GM12874 (cell line): ENCODE data around the gene AFDN.

ENCODE experiments used
- TF ChIP-seq, protein P1 (sequence below): IDR thresholded peaks from 2 replicates; pipeline ENCODE4 v1.5.1; 2011; ENCODE audit warnings: low read depth, mild to moderate bottlenecking, control low read depth, low read length, moderate library complexity; ENCODE audit not compliant: insufficient read depth

Gene AFDN

GRCh38 chr6:167863897-167864296, 37.2 kb downstream of the AFDN start:
- TF ChIP-seq, protein P1, sequence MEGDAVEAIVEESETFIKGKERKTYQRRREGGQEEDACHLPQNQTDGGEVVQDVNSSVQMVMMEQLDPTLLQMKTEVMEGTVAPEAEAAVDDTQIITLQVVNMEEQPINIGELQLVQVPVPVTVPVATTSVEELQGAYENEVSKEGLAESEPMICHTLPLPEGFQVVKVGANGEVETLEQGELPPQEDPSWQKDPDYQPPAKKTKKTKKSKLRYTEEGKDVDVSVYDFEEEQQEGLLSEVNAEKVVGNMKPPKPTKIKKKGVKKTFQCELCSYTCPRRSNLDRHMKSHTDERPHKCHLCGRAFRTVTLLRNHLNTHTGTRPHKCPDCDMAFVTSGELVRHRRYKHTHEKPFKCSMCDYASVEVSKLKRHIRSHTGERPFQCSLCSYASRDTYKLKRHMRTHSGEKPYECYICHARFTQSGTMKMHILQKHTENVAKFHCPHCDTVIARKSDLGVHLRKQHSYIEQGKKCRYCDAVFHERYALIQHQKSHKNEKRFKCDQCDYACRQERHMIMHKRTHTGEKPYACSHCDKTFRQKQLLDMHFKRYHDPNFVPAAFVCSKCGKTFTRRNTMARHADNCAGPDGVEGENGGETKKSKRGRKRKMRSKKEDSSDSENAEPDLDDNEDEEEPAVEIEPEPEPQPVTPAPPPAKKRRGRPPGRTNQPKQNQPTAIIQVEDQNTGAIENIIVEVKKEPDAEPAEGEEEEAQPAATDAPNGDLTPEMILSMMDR: no peak

- TF ChIP-seq, protein P1: no peak
Measured at GRCh38 chr6:167866642-167867041, 39.9 kb downstream of the AFDN start.

GRCh38 chr6:167870321-167870720, 43.6 kb downstream of the AFDN start:
- TF ChIP-seq, protein P1: no peak

DNA sequence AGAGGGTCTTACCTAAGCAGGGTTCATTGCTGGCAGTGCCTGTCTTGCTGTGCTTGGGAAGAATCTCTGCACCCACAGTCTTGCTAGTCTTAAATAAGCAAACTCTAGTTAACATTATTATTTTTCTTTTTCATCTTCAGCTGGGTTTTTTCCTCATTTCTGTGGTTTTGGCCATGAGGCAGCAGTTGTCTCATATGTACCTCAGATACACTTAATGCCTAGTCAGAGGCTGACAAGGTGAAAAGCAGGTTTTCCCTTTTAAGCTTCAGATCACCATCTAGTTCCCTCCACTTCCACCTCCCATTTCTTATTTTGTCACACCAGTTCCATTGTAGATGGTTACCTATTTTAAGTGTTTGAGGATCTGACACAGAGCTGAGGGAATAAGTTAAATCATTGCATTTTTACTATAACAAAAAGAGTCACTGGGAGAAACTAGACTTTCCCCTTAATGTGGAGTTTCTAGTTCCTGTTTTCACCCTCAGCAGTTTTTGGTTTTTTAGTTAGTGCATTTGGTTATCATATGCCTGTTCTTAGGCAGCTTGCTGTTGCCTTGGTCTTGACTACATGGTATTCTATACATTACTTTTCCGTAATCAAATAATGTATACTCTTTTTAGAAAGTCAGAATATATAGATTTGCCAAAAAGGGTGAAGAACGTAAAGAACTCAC, 46.0 kb downstream of the AFDN start:
- TF ChIP-seq, protein P1: no peak

- TF ChIP-seq, protein P1: no peak
Measured at GRCh38 chr6:167877994-167878779, 51.5 kb downstream of the AFDN start.

DNA sequence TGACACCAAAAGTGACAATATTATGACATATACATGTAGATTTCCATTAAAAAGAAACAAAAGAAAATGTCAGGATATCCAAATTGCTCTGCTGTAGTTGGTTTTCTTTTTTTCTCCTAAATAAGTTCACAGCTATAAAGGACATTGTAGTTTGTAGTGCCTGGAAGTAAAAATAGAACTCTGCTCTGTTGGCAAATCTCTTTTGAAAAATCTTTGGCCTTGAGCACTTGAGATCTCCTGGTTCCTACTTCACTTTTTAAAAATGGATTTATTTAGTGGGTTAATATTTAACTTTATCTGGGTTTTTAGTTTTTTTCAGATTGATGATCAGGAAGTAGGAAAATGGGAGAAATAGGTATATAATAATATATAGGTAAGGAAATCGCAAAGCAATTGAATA, 52.9 kb downstream of the AFDN start:
- TF ChIP-seq, protein P1: no peak

DNA sequence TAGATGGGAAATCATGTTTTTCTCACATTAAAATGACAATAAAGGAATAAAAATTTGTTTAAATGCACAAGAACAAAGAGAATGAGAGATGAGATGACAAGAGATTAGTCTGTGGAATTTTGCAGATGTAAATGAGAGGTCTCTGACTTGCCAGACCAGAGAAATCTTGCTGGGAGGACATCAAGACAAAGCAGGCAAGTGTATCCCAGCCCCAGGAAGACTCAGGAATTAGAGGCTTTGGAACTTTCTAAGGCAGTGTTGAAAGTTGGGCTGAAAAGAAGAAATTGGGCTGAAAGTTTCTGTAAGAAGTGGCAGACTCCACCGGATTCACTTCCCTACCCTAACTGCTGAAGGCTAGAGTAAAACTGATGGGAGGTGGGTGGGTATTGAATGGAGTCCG, 54.6 kb downstream of the AFDN start:
- TF ChIP-seq, protein P1: no peak
